SK-N-SH (cell line): ENCODE measurements around the gene ROR2.

Experiments used
- CTCF ChIP-seq: fragments of 200-600 bp; sonication (generic); IDR thresholded peaks from 2 replicates; pipeline ENCODE4 v1.6.1; 2017; ENCODE audit warnings: antibody characterized with exemption, mild to moderate bottlenecking, moderate library complexity
- EZH2phosphoT487 ChIP-seq: fragments of 200-600 bp; sonication (generic); IDR thresholded peaks from 2 replicates; pipeline ENCODE4 v1.6.1; 2017; ENCODE audit warnings: low read depth, mixed run types, mild to moderate bottlenecking, antibody characterized with exemption, moderate library complexity, borderline replicate concordance
- USF2 ChIP-seq: fragments of 150-350 bp; IDR thresholded peaks from 2 replicates; pipeline ENCODE4 v1.6.1; 2017; ENCODE audit warnings: antibody characterized with exemption, low read length, low read depth, borderline replicate concordance

GRCh38 chr9:91784673-91785446, 165.2 kb downstream of the ROR2 start:
- no peak for TF ChIP-seq USF2
- no peak for TF ChIP-seq EZH2phosphoT487
- TF ChIP-seq CTCF = no peak
